NCI-H2029 (cell line): ENCODE results near the gene SLIT3.

ENCODE experiments used
- DNase-seq: peaks from one replicate; lab custom pipeline; 2025; lab: John Stamatoyannopoulos, UW

The SLIT3 gene

GRCh38 chr5:168887931-168888330 lies 413.0 kb downstream of the SLIT3 start:
- no peak for DNase-seq

GRCh38 chr5:168886157-168886556 lies 414.8 kb downstream of the SLIT3 start:
- DNase-seq, result no peak

- DNase-seq, result no peak
These were observed 415.4 kb downstream of the SLIT3 start for GRCh38 chr5:168885324-168886120.

GRCh38 chr5:168883991-168884390 lies 416.9 kb downstream of the SLIT3 start:
- no peak for DNase-seq

- DNase-seq, result no peak
These were observed 417.6 kb downstream of the SLIT3 start for GRCh38 chr5:168883281-168883741.

GRCh38 chr5:168882283-168882682 lies 418.7 kb downstream of the SLIT3 start:
- no peak for DNase-seq

GRCh38 chr5:168881427-168882149 lies 419.4 kb downstream of the SLIT3 start:
- no peak for DNase-seq

- DNase-seq, result no peak
These were observed 421.0 kb downstream of the SLIT3 start for GRCh38 chr5:168879929-168880328.

DNA sequence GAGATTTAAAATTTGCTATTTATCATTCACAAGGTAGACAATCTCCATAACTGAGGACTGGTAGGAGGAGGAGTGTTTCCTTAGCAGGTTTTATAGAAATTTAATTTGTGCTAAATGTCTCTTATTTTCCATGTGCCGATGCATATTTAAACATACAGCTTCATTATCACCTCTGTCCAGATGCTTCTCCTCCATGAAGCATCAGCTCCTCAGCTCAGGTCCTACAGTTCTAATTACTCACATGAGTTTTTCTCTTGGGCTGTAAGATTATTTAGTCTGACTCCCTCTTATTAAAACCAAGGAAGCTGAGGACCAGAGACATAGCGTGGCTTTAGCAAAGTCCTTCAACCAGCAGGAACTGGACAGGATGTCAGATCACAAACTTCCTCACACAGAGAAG lies 421.6 kb downstream of the SLIT3 start:
- DNase-seq, result no peak

DNA sequence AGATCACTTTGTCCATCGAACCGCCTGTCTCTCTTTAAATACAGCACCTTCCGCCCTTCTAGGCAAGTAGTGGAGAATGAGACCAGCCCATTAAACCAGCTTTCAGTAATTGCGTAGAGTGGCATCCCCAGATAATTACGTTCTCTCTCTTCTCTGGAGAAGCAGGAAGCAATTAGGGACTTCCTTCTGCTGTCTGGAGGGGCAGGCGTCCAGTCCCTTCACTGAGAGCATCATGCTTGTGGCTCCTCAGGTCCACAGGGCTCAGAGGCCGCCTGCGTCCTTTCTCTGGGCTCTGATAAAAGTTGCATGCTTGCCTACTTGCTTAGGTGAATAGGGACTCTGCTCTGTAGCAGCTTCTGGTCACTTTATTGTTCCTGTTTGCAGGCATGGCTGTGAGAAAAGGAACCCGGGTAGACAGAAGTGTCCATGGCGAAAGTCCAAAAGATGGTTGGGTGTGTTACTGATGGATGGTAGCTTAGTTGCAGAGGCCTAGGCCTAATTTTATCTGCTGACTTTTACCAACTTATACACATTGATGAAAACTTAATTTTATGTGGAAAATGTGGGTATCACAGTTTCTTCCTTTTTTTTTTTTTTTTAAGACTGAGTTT lies 422.7 kb downstream of the SLIT3 start:
- DNase-seq, result no peak

DNA sequence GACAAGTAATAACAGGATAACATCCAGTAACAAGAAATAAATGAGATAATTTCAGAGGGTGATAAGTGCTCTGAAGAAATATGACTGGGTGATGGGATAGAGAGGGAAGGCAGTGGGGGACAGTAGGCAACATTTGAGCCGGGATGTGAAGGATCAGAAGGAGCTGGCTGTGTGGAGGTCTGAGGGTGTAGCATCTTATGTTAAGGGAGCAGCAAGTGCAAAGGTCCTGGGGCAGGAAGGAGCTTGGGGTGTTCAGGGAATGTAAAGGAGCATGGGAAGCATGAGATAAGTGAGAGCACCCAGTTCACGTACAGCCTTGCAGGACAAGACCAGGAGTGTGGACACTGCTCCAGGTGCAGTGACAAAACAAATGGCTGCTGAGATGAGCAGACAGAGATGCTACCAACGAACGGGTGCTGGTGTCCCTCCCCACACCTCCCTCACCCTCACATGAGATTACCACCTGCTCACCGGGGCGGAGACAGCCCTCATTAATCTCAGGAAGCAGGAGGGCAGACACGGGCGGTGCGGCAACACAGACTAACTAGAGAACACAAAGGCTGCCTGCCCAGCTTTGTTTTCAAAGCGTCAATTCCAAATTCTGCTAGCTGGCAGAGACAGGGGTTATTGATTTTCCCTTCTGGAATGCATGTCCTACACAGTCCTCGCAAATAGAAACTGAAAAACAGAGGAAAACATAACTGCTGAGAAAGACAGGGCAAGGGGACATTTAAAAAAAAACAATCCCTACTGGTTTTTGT lies 423.6 kb downstream of the SLIT3 start:
- DNase-seq, result no peak

GRCh38 chr5:168876419-168876818 lies 424.5 kb downstream of the SLIT3 start:
- no peak for DNase-seq

- DNase-seq, result no peak
These were observed 425.1 kb downstream of the SLIT3 start for GRCh38 chr5:168875832-168876231.

DNA sequence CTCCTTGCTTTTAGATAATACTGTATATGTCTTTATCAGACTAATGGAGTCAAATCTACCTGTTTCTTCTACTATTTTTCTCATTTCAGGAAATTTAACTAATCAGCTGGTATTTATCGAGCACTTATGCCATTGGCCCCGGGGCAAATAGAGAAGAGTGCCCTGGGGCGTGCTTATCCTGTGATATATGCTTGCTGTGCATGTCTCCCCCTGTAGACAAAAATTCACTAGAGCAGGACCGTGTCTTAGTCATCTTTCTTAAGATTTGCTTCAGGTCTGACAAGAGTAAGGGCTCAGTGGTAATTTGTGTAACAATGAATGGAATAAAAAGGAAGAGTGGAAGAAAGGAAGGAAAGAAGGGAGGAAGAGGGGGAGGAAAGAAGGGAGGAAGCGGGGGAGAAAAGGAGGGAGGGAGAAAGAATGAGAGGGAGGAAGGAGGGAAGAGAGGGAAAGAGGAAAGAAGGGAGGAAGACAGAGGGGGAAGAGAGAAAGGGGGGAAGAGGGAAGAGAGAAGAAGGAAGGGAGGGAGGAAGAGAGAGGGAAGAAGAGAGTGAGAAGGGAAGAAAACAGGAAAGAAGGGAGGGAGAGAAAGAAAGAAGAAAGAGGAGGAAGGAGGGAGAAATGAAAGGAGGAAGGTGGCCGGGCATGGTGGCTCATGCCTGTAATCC lies 426.1 kb downstream of the SLIT3 start:
- no peak for DNase-seq

DNA sequence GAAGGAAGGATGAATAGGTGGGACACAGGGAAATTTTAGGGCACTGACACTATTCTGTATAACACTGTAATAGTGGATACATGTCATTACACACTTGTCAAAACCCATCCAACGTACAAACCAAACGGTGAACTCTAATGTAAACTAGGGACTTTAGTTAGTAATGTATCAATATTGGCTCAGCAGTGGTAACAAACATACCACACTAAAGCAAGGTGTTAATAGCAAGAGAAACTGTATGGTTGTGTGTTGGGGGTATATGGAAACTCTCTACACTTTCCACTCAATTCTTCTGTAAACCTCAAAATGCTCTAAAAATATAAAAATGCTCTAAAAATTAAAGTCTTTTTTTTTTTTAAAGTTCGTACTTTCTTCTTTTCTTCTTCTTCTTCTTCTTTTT lies 428.7 kb downstream of the SLIT3 start:
- DNase-seq, result no peak

- no peak for DNase-seq
These were observed 430.0 kb downstream of the SLIT3 start for GRCh38 chr5:168870910-168871309.

DNA sequence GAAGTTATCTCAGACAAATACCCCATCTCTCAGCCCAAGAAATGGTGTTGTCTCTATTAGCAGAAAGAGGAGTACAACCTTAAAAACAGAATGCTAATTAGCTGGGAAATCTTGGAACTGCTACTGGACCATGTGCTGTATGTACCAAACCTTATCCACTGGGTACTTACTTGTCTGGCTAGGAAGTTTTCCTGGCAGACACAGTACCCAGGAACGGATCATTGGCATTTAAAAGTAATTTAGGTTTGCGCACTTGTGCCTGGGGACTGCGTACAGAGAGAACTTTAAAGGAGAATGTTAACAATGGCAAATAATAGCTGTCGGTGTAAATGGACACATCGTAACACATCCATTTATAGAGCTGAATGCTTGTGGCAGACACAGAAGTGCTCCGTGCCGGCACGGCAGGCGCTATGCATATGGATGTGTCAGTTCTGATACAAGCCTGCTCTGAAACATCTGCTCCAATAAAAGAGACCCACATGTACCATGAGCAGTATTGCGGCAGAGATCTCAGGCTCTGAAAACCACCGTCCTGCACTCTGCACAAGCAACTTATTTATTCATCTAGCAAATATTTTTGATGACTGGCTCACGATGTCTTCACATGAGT lies 431.2 kb downstream of the SLIT3 start:
- no peak for DNase-seq

GRCh38 chr5:168867241-168867640 lies 433.7 kb downstream of the SLIT3 start:
- DNase-seq, result no peak

DNA sequence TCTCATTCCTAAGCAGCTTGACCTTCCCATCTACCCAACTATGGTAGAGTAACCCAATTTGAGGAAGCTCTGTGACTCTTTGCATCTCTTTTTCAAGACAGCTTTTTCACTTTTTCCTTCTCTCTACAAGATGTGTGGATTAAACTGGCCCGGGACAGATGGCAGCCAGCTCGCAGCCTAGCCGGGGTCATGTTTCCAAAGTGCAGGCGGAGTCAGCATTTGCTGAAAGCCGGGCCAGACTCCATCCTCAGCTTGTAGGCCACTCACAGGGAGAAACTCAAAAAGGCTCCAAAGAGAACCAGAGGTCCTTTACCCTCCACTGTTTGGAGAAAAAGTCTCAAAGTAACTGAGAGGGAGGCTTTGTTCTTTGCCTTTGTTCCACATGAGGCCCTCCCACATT lies 435.0 kb downstream of the SLIT3 start:
- DNase-seq, result no peak

- DNase-seq, result no peak
These were observed 437.9 kb downstream of the SLIT3 start for GRCh38 chr5:168863021-168863420.

DNA sequence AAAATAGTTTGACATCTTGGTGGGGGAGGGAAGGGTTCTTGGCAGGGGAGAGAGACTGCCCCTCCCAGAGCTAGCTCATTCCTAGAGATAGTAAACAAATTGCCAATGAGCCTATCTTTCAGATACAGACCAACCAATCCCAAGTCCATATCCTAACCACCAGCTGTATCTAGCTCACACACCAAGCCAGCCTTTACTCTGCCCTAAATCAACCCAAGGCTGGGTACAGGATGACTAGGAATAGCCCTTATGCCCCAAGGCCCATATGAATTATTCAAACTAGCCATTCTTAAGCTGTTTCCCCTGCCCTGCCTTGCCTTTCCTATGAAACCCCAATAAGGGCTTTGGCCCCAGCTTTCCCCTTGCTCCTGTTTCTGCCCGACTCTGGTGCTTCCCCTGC lies 440.4 kb downstream of the SLIT3 start:
- DNase-seq, result no peak
